Activated T-cell treated with anti-CD3 and anti-CD28 coated beads, Interleukin-2, amount 50 U/mL, for 48 hours (primary cell): ENCODE measurements around the gene TAS1R1.
A peak's percentile ranks its signal among the peaks of the same experiment; 100 is the strongest.

Source experiments
- DNase-seq, 2 experiments: peaks; one replicate each; pipeline ENCODE4 v3.0.0-alpha.2; 2020

Gene TAS1R1

GRCh38 chr1:6614019-6614928, 59.2 kb downstream of the TAS1R1 start:
- peak; percentile 63 to 71 for DNase-seq

DNA sequence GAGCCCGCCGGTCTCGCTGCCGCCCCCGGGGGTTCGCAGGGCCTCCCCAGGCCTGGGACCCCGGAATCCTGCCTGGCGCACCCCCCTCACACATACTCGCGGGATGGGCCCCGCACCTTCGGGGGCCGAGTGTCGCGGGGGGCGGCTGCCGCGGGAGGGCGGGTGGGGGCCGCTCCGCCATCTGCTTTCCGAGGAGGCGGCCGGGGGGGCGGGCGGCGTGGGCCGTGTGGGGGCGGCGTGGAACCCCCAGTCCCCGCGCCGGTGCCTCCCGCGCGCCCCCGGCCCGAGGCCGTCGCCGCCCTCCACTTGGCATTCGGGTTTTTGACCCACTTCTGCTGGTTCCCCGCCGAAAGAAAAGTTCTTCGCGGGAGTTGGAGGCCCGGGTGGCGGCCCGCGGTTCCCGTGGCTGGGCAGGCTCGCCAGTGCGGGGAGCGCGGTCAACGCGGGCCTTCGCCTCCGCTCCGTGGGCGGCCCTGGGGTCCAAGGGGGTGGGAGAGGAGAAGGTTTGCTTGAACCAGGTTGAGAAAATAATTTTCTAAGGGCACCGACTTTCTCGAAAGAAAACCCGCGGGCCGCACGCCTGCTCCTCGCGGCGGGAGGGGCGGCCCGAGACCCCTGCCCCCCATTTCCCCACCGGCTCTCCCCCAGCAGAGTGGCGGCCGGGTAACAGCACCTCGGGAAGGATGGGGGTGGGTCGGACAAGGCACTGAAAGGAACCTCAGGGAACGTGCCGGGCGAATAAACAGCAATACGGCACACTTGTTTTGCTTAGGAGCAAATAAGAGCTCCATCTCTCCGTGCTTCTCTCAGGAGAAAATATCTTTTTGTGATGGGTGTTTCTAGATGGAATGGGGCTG, 60.0 kb downstream of the TAS1R1 start:
- no peak for DNase-seq

GRCh38 chr1:6619045-6619444, 63.9 kb downstream of the TAS1R1 start:
- no peak for DNase-seq

- no peak for DNase-seq
Measured at GRCh38 chr1:6621429-6622391, 66.6 kb downstream of the TAS1R1 start.

GRCh38 chr1:6622396-6623152, 67.5 kb downstream of the TAS1R1 start:
- DNase-seq, result no peak

GRCh38 chr1:6623269-6623965, 68.3 kb downstream of the TAS1R1 start:
- DNase-seq, result no peak

DNA sequence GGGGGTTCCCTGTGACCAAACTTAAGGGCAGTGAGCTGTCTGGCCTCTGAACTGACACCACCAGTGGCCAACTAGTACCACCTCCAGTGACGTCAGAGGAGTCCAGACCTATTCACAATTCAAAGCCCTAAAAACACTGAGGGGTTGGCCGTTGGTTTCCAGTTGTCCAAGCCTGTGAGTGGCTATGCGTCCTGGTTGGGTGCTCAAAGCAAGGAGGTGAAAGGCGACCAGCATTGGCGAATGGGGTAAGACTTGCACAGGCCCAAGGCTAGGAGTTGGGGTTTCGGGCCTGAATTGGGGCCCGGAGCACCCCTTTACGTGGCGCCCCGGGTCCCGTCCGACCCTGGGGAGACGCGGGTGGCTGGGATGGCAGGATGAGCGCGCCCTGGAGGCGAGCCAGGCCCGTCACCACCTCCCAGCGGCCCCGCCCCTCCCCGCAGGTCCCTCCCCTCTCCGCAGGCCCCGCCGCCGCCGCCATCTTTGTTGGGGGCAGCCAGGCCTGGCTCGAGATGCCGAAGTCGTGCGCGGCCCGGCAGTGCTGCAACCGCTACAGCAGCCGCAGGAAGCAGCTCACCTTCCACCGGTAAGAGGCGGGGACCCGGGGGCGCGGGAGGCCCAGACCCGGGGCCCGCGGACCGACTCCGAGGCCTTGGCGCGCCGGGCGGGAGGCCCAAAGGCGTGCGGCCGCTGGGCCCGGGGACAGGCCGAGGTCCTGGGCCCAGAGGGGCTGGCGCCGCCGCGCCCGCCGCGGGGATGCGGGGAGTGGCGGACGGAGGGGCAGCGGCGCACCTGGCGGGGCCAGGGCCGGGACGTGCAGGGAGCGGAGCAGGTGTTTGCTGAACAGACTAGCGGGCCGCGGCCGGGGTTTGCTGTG, 69.8 kb downstream of the TAS1R1 start, which contains the start of gene THAP3:
Gene THAP3, plus strand, starts transcription at position 159 of the 874 bp plus-strand sequence. Its CDS starts 351 bp downstream, at position 510.
- peak; percentile 91 to 92 for DNase-seq

GRCh38 chr1:6625584-6626149, 70.6 kb downstream of the TAS1R1 start:
- DNase-seq, result peak; percentile 43 to 45

DNA sequence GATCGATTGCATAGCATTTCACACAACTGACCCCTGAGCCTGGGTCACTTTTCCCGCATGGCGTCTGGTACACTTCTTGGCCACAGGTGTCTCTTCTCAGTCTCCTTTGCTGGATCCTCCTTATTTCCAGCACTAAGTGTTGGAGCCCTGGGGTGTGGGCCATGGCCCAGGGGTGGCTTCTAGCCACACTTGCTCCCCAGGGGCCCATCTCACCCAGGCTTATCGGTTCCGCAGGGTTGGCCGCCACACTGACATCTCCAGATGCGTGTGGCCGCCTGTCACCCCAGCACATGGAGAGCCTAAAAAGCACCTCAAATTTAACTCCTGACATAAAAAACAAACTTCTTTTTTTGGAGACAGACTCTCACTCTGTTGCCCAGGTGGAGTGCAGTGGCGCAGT, 71.9 kb downstream of the TAS1R1 start:
- DNase-seq, result no peak

DNA sequence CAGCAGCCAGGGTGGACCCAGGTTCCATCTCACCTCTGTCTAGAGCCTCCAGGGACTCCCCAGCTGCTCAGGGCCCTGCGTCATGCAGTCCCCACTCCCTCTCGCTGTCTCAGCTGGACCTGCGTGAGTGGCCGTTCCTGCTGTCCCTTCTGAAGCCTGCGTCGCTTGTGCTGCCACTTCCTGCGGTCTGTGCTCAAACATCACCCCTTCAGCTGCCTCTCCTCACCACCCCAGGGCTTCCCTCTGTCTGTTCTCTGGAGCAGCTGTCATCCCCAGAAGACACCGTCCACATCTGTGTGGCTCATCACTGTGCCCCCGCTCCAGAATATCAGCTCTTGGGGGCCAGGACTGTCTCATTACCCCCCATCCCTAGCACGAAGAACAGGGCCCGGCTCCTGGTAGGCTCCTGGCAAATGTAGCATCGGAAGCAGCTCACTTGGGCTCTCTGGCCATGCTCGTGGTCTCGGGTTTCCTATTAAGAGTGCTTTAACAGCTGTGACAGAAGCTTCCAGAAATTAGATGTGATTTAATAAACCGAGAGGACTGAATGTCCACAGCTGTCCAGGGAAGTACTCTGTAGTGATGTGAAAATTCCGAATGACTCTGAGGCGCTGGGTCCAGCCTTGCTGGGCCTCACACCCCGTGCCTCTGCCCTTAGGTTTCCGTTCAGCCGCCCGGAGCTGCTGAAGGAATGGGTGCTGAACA, 72.9 kb downstream of the TAS1R1 start:
- no peak for DNase-seq

DNA sequence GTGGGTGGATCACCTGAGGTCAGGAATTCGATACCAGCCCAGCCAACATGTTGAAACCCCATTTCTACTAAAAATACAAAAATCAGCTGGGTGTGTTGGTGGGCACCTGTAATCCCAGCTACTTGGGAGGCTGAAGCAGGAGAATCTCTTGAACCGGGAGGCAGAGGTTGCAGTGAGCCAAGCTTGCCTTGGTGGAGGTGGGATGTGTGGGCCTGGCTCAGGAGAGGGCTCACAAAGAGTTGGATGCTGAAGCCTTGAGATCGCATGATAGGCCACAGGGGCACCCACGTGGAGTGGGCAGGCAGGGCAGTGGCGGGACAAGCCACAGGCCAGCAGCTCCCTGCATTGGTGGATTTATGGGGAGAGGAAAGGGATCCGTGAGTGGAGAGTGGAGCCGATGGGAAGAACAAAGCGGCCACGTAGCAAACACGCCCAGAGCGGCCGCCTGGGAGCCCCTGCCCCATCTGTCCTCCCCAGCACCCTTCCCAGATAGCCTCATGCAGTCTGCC, 73.9 kb downstream of the TAS1R1 start:
- no peak for DNase-seq
